GM18867 (cell line): ENCODE results near the gene SMARCB1.
A peak's percentile ranks its signal among the peaks of the same experiment; 100 is the strongest.

ENCODE experiments used
- ATAC-seq: cut with Tn5 transposase; IDR thresholded peaks from one replicate; pipeline ENCODE4 v1.9.1; 2021; ENCODE audit warnings: mild to moderate bottlenecking, moderate library complexity; ENCODE audit not compliant: unreplicated experiment

The SMARCB1 gene

GRCh38 chr22:23828800-23829680 is 42.3 kb downstream of the SMARCB1 start:
- ATAC-seq, result no peak

DNA sequence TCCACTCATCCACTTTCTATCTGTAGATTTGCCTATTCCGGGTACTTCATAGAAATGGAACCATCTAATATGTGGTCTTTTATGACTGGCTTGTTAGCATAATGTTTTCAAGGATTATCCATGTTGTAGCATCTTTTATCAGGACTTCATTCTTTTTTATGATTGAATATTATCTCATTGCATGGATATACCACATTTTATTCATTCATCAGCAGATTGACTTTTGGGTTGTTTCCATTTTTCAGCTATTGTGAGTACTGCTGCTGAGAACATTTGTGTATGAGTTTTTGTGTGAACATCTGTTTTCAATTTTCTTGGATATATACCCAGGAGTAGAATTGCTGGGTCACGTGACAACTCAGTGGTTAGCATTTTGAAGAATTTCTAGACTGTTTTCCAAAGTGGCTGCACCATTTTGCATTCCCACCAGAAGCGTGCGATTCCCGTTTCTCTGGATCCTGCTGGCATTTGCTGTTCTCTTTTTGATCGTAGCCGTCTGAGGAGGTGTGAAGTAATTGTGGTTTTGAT is 43.1 kb downstream of the SMARCB1 start:
- no peak for ATAC-seq

DNA sequence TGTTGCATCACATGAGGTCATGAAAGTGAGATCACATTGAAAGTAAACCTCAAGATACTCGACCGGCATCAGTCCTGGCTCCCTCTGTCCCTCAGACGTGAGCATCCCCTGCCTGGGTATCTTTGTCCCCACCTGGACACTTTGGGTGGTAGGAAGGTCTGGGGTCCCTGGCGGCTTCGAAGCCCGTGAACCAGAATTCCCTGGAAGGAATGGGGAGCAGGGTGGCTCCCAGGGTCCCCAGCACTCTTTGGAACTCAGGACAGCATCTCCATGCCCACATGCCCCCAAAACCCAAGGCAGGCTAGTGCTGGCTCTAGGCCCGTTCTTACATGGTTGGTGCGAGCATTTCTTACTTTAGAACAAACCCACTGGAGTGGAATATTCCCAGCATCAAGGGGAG is 44.5 kb downstream of the SMARCB1 start:
- no peak for ATAC-seq

- no peak for ATAC-seq
Observed at GRCh38 chr22:23831781-23832180, 45.0 kb downstream of the SMARCB1 start.

DNA sequence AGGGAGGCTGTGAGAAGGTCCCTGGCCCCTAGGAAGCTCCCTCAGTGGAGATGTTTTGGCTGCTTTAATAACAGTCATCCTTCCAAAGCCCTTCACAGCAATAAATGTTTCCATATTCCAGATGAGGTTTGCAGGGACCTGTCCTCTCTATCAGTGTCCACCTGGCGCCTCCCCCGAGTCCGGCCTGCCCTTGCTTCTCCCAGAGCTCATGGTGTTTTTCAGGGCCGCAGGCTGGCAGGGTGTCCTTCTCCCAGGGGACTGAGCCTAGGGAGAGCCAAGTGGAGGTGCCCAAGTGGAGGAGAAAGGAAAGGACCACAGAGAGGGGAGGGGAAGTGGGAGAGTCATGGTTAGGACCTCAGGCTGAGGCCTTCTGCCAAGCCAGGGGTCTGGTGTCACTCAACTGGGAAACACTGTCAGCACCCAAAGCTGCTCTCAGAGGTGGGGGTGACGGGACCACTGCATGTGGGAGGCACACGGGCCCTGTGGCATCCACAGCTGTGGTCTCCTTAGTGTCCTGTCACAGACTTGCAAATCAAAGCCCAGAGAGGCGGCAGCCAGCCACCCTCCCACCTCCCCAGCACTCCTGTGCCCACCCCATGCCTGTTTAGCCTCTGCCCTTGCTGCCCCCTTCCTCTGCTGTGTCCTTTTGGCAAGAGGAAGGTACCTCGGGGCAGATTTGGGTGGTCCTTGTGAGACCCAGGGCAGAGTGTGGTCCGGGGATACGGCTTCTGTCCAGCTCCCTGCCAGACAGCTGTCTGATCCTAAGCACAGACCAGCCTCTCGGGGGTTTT is 45.7 kb downstream of the SMARCB1 start:
- no peak for ATAC-seq

GRCh38 chr22:23833017-23833751 is 46.4 kb downstream of the SMARCB1 start:
- ATAC-seq, result no peak

GRCh38 chr22:23833911-23834317 is 47.1 kb downstream of the SMARCB1 start:
- no peak for ATAC-seq

GRCh38 chr22:23834406-23834792 is 47.6 kb downstream of the SMARCB1 start:
- ATAC-seq, result no peak

- no peak for ATAC-seq
Observed at GRCh38 chr22:23834793-23835483, 48.2 kb downstream of the SMARCB1 start.

GRCh38 chr22:23835484-23836144 is 48.8 kb downstream of the SMARCB1 start:
- no peak for ATAC-seq

- ATAC-seq, result no peak
Observed at GRCh38 chr22:23836281-23836680, 49.5 kb downstream of the SMARCB1 start.

GRCh38 chr22:23836692-23837495 is 50.1 kb downstream of the SMARCB1 start:
- no peak for ATAC-seq

DNA sequence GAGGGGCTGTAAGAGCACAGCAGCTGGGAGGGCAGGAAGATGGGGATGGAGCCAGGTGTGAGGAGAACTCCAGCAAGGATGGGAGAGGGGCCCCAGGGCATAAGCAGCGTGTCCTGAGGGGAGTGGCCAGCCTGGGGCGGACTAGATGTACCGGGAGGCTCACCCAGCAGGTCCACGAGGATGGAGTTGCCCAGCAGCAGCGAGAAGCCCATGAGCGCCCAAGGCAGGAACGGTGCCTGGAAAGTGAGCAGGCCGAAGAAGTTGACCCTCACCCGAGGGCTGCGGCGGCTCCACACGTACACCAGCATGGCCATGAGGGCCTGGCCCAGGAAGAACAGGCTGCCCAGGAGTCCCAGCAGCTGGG is 50.7 kb downstream of the SMARCB1 start:
- ATAC-seq, result no peak

GRCh38 chr22:23837911-23838680 is 51.3 kb downstream of the SMARCB1 start:
- no peak for ATAC-seq

DNA sequence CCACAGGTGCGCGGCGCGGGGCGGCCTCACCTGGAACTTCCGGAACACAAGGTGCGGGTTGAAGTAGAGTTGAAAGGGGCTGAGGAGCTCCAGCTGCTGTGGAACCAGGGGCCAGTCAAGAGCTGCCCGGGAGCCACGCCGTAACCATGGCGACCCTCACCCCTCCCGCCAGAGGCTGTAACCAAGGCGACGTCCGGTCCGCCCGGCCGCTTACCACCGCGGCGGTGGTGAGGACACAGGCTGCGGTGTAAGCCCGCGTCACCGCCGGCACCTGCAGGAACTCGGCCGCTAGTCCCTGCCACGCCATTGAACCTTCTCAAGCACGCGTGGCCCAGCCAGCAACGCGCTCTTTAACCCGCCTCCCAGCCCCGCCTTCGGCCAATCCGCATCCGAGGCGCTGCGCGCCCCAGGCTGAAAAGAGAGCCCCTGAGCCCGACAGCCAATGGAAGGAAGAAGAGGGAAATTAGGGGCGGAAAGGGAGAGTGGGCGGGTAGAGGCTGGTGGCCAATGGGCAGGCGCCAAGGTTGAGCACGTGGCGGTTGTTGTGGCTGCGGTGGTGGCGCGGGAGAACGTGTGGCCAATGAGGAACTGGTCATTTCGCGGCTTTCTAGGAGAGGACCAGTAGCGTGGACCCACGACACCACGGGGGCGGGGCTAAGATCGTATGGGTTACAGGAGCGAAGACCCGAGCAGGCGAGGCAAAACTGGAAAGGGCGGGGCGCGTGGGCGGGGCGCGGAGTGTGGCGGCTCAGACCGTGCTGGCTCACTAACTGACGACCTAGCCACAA is 52.1 kb downstream of the SMARCB1 start, which contains the start of gene DERL3:
Gene DERL3 (minus strand): TSS at position 326 of the 788 bp plus-strand sequence. CDS start 19 bp downstream, at position 307.
- ATAC-seq, result peak; percentile 76

DNA sequence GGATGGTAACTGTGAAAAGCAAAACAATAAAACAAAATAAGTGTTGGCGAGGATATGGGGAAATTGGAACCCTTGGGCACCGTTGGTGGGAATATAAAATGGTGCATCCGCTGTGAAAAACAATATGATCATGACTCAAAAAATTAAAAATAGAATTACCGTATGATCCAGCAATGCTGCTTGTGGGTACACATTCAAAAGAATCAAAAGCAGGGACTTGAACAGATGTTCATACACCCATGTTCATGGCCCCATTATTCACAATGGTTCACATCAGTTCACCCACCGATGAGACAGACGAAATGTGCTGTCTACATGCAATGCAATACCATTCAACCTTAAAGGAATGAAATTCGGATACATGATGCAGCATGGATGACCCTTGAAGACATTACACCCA is 53.3 kb downstream of the SMARCB1 start:
- ATAC-seq, result no peak

- ATAC-seq, result no peak
Observed at GRCh38 chr22:23841292-23841691, 54.5 kb downstream of the SMARCB1 start.
